GM21737 (cell line): Measurements from ENCODE around the gene LHX5.

Source experiments
- ATAC-seq: cut with Tn5 transposase; IDR thresholded peaks from one replicate; pipeline ENCODE4 v1.9.1; 2021; ENCODE audit warnings: mild to moderate bottlenecking, moderate library complexity; ENCODE audit not compliant: unreplicated experiment

Gene LHX5

DNA sequence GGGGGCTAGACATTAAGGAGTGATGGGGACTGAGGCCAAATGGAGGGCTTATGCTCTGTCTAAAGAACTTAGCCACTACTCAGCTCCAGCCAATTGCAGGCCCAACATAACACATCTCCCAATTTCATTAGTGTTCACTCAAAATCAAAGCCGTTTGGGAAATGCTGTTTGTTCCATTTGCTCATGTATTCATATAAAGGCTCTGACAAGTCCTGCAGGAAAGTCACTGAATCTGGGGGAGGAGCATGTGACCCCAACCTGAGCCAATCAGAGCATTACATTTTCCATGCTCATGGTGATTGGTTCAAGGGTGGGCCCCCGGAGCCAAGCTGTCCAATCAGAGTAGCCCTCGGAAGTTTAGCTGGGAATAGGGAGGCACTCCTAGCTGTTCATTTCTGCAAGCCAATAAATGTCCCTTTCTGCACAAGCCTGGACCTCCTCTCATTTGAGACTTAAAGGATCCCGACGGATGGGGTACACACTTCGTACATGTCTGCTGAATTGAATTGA is 28.6 kb downstream of the LHX5 start:
- no peak for ATAC-seq

- ATAC-seq: no peak
These were observed 30.5 kb downstream of the LHX5 start for GRCh38 chr12:113440947-113441782.

- ATAC-seq: no peak
These were observed 31.3 kb downstream of the LHX5 start for GRCh38 chr12:113440336-113440735.

GRCh38 chr12:113439606-113440030 is 32.1 kb downstream of the LHX5 start:
- no peak for ATAC-seq

GRCh38 chr12:113439301-113439597 is 32.4 kb downstream of the LHX5 start:
- ATAC-seq: no peak

GRCh38 chr12:113438523-113439300 is 33.0 kb downstream of the LHX5 start:
- no peak for ATAC-seq

- no peak for ATAC-seq
These were observed 34.0 kb downstream of the LHX5 start for GRCh38 chr12:113437729-113438100.

- ATAC-seq: no peak
These were observed 34.5 kb downstream of the LHX5 start for GRCh38 chr12:113436993-113437728.

GRCh38 chr12:113436586-113436985 is 35.1 kb downstream of the LHX5 start:
- no peak for ATAC-seq

GRCh38 chr12:113435367-113435766 is 36.3 kb downstream of the LHX5 start:
- no peak for ATAC-seq

DNA sequence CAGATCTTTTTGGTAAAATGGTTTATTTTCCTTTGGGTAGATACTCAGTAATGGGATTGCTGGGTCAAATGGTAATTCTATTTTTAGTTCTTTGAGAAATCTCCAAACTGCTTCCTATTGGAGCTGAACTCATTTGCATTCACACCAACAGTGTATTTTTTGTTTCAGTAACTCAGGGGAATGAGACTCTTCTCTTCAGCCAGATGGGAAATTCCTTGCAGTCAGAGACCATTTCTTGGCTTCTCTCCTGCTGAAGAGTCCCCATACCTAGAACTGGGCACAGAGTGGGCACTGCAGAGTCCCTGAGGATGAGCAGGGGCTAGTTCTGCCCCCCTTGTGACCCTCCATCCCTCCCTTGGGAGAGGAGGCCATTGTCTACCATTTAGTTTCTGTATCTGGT is 38.7 kb downstream of the LHX5 start:
- ATAC-seq: no peak

- ATAC-seq: no peak
These were observed 43.2 kb downstream of the LHX5 start for GRCh38 chr12:113428482-113428881.

- no peak for ATAC-seq
These were observed 43.8 kb downstream of the LHX5 start for GRCh38 chr12:113427882-113428281.

- no peak for ATAC-seq
These were observed 45.7 kb downstream of the LHX5 start for GRCh38 chr12:113425960-113426453.

DNA sequence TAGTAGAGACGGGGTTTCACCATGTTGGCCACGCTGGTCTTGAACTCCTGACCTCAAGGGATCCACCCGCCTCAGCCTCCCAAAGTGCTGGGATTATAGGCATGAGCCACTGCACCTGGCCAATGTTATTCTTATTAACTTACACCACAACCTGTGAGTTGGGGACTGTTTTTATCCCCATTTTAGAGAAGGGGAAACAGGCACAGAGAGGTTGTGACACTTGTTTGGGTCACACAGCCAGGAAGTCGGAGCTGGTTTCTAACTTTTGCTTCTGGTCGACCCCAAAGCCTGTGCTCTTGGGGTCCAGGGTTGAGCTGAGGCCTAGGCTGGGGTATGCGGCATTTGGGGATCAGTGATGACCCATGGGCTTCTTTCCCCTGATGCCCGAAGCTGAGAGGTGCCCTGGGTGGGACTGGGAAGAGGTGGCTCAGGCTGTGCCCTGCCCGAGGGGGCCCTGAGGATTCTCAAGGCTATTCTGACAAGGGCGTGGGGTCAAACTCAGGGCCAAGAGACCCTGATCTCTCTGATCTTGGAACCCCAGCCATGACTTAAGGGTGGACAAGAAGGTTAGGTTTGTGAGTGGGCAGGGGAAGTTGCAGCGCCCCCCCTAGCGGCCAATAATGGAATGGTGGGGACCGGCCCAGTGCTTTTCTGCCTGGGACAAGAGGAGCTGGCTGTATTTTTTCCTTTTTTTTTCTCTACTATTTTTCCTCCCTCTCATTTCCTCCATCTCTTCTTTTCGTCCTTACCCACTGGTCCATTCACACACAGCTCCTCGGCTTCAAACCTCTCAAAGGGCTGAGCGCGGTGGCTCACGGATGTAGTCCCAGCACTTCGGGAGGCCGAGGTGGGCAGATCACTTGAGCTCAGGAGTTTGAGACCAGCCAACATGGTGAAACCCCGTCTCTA is 46.5 kb downstream of the LHX5 start:
- ATAC-seq: no peak

DNA sequence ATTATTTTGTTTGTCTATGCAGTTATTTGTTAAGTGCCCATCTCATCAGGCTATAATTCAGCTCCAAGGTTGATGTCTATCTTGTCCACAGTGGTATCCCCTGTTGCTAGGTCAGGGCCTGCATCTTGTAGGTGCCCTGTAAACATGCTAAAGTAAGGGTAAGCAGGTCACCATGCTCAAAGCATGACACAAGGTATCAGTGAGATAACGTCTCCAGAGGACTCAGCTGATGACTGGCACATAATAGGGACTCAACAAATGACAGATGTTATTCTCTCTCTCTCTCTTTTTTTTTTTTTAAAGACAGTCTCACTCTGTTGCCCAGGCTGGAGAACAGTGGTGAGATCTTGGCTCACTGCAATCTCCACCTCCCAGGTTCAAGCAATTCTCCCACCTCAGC is 47.2 kb downstream of the LHX5 start:
- no peak for ATAC-seq

GRCh38 chr12:113422886-113423669 is 48.6 kb downstream of the LHX5 start:
- no peak for ATAC-seq

- ATAC-seq: peak; percentile 88
These were observed 49.4 kb downstream of the LHX5 start, which contains the start of gene SDSL for GRCh38 chr12:113422030-113422885. TSS of gene SDSL (plus strand) at chr12:113422380. CDS start at chr12:113427983, 5,603 bp downstream.
